Activated CD8-positive, alpha-beta T cell treated with anti-CD3 and anti-CD28 coated beads, Interleukin-2, amount 10 ng/mL, durations not matched to agents 7 days and 5 days (primary cell): ENCODE data around the gene PNPLA1. TPM values are rescaled to one million over a fixed set of nuclear protein-coding genes. Genes with fewer than 3 reads are reported as not detected.

Source experiments
- ATAC-seq: fragments of 150-1000 bp; cut with Tn5 transposase; one replicate; pipeline ENCODE4 v1.10.0; 2021; ENCODE audit warnings: moderate library complexity
- CTCF ChIA-PET: fragments of 350-600 bp; sonication (Branson Sonifier 250); formaldehyde crosslinking; loops from one replicate; lab custom pipeline; 2021; ENCODE audit warnings: antibody characterized with exemption; lab: Charles Lee
- POLR2A ChIA-PET: fragments of 350-600 bp; sonication (Branson Sonifier 250); formaldehyde crosslinking; loops from one replicate; lab custom pipeline; 2021; ENCODE audit warnings: antibody characterized with exemption; lab: Charles Lee
- DNase-seq: peaks from one replicate; pipeline ENCODE4 v3.0.0-alpha.2; 2020
- H3K27ac Mint-ChIP-seq: one replicate; pipeline ENCODE4 v1.8.0; 2021; ENCODE audit warnings: mild to moderate bottlenecking, mixed read lengths
- H3K27me3 Mint-ChIP-seq: one replicate; pipeline ENCODE4 v1.8.0; 2021; ENCODE audit warnings: low read depth, mixed read lengths
- H3K36me3 Mint-ChIP-seq: one replicate; pipeline ENCODE4 v1.8.0; 2021; ENCODE audit warnings: low read depth, mixed read lengths
- H3K4me1 Mint-ChIP-seq: one replicate; pipeline ENCODE4 v1.8.0; 2021; ENCODE audit warnings: low read depth, mixed read lengths
- H3K4me3 Mint-ChIP-seq: one replicate; pipeline ENCODE4 v1.8.0; 2021; ENCODE audit warnings: mild to moderate bottlenecking, mixed read lengths
- H3K9me3 Mint-ChIP-seq: one replicate; pipeline ENCODE4 v1.8.0; 2022; ENCODE audit warnings: mixed read lengths; ENCODE audit not compliant: insufficient read depth
- total RNA-seq, 2 experiments: library from RNA; stranded (reverse); gene quantifications; one replicate each; pipeline ENCODE4 v1.2.3, GENCODE V29; 2021

Gene PNPLA1
- total RNA-seq, 2 experiments from 2014 or later: not detected

- ChIA-PET CTCF (interaction anchor here (0.7 to 1.5 kb wide), 2 partner anchors 13 to 32 kb away, joined by 3 read pairs; no protein-coding TSS in a partner anchor), POLR2A (no interaction called here)
- no peaks in the 10 kb centered on the region for H3K36me3 Mint-ChIP-seq
- no peak for DNase-seq
- ATAC-seq: no peak
- H3K27ac Mint-ChIP-seq: no peak overlapping the region
- no peaks in the 10 kb centered on the region for H3K27me3 Mint-ChIP-seq
- H3K4me1 Mint-ChIP-seq: peaks cover 2% of the 10 kb centered on the region
- no peak overlapping the region for H3K4me3 Mint-ChIP-seq
- H3K9me3 Mint-ChIP-seq: no peaks in the 10 kb centered on the region
These were observed 38.7 kb downstream of the PNPLA1 start for GRCh38 chr6:36308514-36308913.

- no peak overlapping the region for H3K27ac Mint-ChIP-seq
- ATAC-seq (no peak), DNase-seq (no peak)
- peaks cover 2% of the 10 kb centered on the region for H3K4me1 Mint-ChIP-seq
- POLR2A ChIA-PET: interaction anchor here (0.8 kb wide), 1 partner anchor 188 kb away, joined by 3 read pairs; no protein-coding TSS in a partner anchor
- no peaks in the 10 kb centered on the region for H3K9me3 Mint-ChIP-seq
- CTCF ChIA-PET: interaction anchor here (1.2 to 2.0 kb wide), 4 partner anchors 12 to 49 kb away, joined by 3 to 8 read pairs (median 4); partner anchors contain the start of gene BNIP5
- H3K4me3 Mint-ChIP-seq: no peak overlapping the region
- no peaks in the 10 kb centered on the region for H3K27me3 Mint-ChIP-seq
- H3K36me3 Mint-ChIP-seq: no peaks in the 10 kb centered on the region
These were observed 39.3 kb downstream of the PNPLA1 start for GRCh38 chr6:36309203-36309602.

GRCh38 chr6:36309900-36310299 is 40.0 kb downstream of the PNPLA1 start:
- Mint-ChIP-seq H3K4me3 (no peak overlapping the region), H3K27ac (no peak overlapping the region), H3K27me3 (no peaks in the 10 kb centered on the region), H3K4me1 (peaks cover 2% of the 10 kb centered on the region), H3K36me3 (no peaks in the 10 kb centered on the region), H3K9me3 (no peaks in the 10 kb centered on the region)
- DNase-seq (no peak), ATAC-seq (no peak)
- CTCF ChIA-PET: interaction anchor here (1.1 to 2.0 kb wide), 5 partner anchors 8 to 49 kb away, joined by 3 to 8 read pairs (median 4); partner anchors contain the start of gene BNIP5
- POLR2A ChIA-PET: no interaction called here

GRCh38 chr6:36312854-36313648 is 43.2 kb downstream of the PNPLA1 start:
- Mint-ChIP-seq H3K4me1 (peaks cover 2% of the 10 kb centered on the region), H3K27ac (no peak overlapping the region), H3K27me3 (peaks cover 18% of the 10 kb centered on the region), H3K4me3 (no peak overlapping the region), H3K36me3 (no peaks in the 10 kb centered on the region), H3K9me3 (no peaks in the 10 kb centered on the region)
- ATAC-seq (no peak), DNase-seq (no peak)
- POLR2A ChIA-PET: no interaction called here
- CTCF ChIA-PET: interaction anchor here (0.5 to 1.5 kb wide), 3 partner anchors 10 to 226 kb away, joined by 3 to 8 read pairs (median 3); no protein-coding TSS in a partner anchor

- no peak overlapping the region for H3K27ac Mint-ChIP-seq
- ATAC-seq: no peak
- DNase-seq: no peak
- ChIA-PET POLR2A (no interaction called here), CTCF (interaction anchor here (1.3 kb wide), 1 partner anchor 11 kb away, joined by 3 read pairs; no protein-coding TSS in a partner anchor)
- peaks cover 18% of the 10 kb centered on the region for H3K27me3 Mint-ChIP-seq
- no peak overlapping the region for H3K4me3 Mint-ChIP-seq
- peaks cover 2% of the 10 kb centered on the region for H3K4me1 Mint-ChIP-seq
- no peaks in the 10 kb centered on the region for H3K9me3 Mint-ChIP-seq
- no peaks in the 10 kb centered on the region for H3K36me3 Mint-ChIP-seq
These were observed 43.7 kb downstream of the PNPLA1 start for GRCh38 chr6:36313649-36313936.

GRCh38 chr6:36314221-36315014 is 44.6 kb downstream of the PNPLA1 start:
- H3K4me3 Mint-ChIP-seq: no peak overlapping the region
- no peaks in the 10 kb centered on the region for H3K36me3 Mint-ChIP-seq

GRCh38 chr6:36315921-36316320 is 46.1 kb downstream of the PNPLA1 start:
- H3K4me1 Mint-ChIP-seq: no peaks in the 10 kb centered on the region
- H3K36me3 Mint-ChIP-seq: no peaks in the 10 kb centered on the region
- no peak overlapping the region for H3K27ac Mint-ChIP-seq
- H3K9me3 Mint-ChIP-seq: no peaks in the 10 kb centered on the region
- CTCF ChIA-PET: interaction anchor here (2.8 to 3.9 kb wide), 2 partner anchors 13 to 25 kb away, joined by 12 to 18 read pairs; no protein-coding TSS in a partner anchor
- no peak for ATAC-seq
- no peak overlapping the region for H3K4me3 Mint-ChIP-seq
- H3K27me3 Mint-ChIP-seq: peaks cover 22% of the 10 kb centered on the region
- POLR2A ChIA-PET: interaction anchor here (0.7 kb wide), 1 partner anchor 289 kb away, joined by 3 read pairs; the partner anchor contains the start of gene MAPK14
- DNase-seq: no peak

More at GRCh38 chr6:36314221-36315014, 44.6 kb downstream of the PNPLA1 start:
- H3K27me3 Mint-ChIP-seq: peaks cover 18% of the 10 kb centered on the region
- no peak for DNase-seq
- no peak overlapping the region for H3K27ac Mint-ChIP-seq
- ChIA-PET CTCF (interaction anchor here (1.3 kb wide), 1 partner anchor 12 kb away, joined by 3 read pairs; no protein-coding TSS in a partner anchor), POLR2A (interaction anchor here (0.6 kb wide), 1 partner anchor 28 kb away, joined by 3 read pairs; no protein-coding TSS in a partner anchor)
- H3K9me3 Mint-ChIP-seq: no peaks in the 10 kb centered on the region
- H3K4me1 Mint-ChIP-seq: no peaks in the 10 kb centered on the region
- ATAC-seq: no peak

- H3K27ac Mint-ChIP-seq: no peak overlapping the region
- DNase-seq (no peak), ATAC-seq (no peak)
- ChIA-PET CTCF (interaction anchor here (2.8 to 3.9 kb wide), 2 partner anchors 15 to 23 kb away, joined by 12 to 18 read pairs; no protein-coding TSS in a partner anchor), POLR2A (no interaction called here)
- no peaks in the 10 kb centered on the region for H3K9me3 Mint-ChIP-seq
- no peaks in the 10 kb centered on the region for H3K36me3 Mint-ChIP-seq
- H3K4me3 Mint-ChIP-seq: no peak overlapping the region
- H3K4me1 Mint-ChIP-seq: no peaks in the 10 kb centered on the region
- peaks cover 22% of the 10 kb centered on the region for H3K27me3 Mint-ChIP-seq
These were observed 47.8 kb downstream of the PNPLA1 start for GRCh38 chr6:36317623-36318022.

- no peaks in the 10 kb centered on the region for H3K4me1 Mint-ChIP-seq
- no peaks in the 10 kb centered on the region for H3K9me3 Mint-ChIP-seq
- H3K4me3 Mint-ChIP-seq: no peak overlapping the region
- ChIA-PET CTCF (interaction anchor here (1.3 to 3.9 kb wide), 2 partner anchors 16 to 22 kb away, joined by 5 to 18 read pairs; no protein-coding TSS in a partner anchor), POLR2A (no interaction called here)
- no peak for DNase-seq
- H3K36me3 Mint-ChIP-seq: no peaks in the 10 kb centered on the region
- peaks cover 22% of the 10 kb centered on the region for H3K27me3 Mint-ChIP-seq
- no peak overlapping the region for H3K27ac Mint-ChIP-seq
- ATAC-seq: no peak
These were observed 49.0 kb downstream of the PNPLA1 start for GRCh38 chr6:36318690-36319435.

- CTCF ChIA-PET: interaction anchor here (1.3 to 3.9 kb wide), 3 partner anchors 17 to 22 kb away, joined by 4 to 18 read pairs (median 5); no protein-coding TSS in a partner anchor
- no peak for DNase-seq
- H3K4me3 Mint-ChIP-seq: no peak overlapping the region
- H3K4me1 Mint-ChIP-seq: no peaks in the 10 kb centered on the region
- POLR2A ChIA-PET: no interaction called here
- H3K36me3 Mint-ChIP-seq: no peaks in the 10 kb centered on the region
- no peaks in the 10 kb centered on the region for H3K9me3 Mint-ChIP-seq
- H3K27me3 Mint-ChIP-seq: peaks cover 22% of the 10 kb centered on the region
- no peak for ATAC-seq
- H3K27ac Mint-ChIP-seq: no peak overlapping the region
These were observed 49.5 kb downstream of the PNPLA1 start for GRCh38 chr6:36319436-36319762.

GRCh38 chr6:36319821-36320220 is 50.0 kb downstream of the PNPLA1 start:
- H3K27me3 Mint-ChIP-seq: peaks cover 22% of the 10 kb centered on the region
- H3K36me3 Mint-ChIP-seq: no peaks in the 10 kb centered on the region
- ATAC-seq: no peak
- no peaks in the 10 kb centered on the region for H3K9me3 Mint-ChIP-seq
- ChIA-PET CTCF (interaction anchor here (1.3 kb wide), 2 partner anchors 17 to 21 kb away, joined by 4 to 5 read pairs; no protein-coding TSS in a partner anchor), POLR2A (no interaction called here)
- no peak for DNase-seq
- no peaks in the 10 kb centered on the region for H3K4me1 Mint-ChIP-seq
- H3K27ac Mint-ChIP-seq: no peak overlapping the region
- H3K4me3 Mint-ChIP-seq: no peak overlapping the region
